GM04503 (cell line): ENCODE data around the gene SLC30A2.

Experiments
- DNase-seq: peaks from one replicate; pipeline ENCODE4 v3.0.0-alpha.2; 2012; ENCODE audit warnings: low read depth

SLC30A2 gene

DNA sequence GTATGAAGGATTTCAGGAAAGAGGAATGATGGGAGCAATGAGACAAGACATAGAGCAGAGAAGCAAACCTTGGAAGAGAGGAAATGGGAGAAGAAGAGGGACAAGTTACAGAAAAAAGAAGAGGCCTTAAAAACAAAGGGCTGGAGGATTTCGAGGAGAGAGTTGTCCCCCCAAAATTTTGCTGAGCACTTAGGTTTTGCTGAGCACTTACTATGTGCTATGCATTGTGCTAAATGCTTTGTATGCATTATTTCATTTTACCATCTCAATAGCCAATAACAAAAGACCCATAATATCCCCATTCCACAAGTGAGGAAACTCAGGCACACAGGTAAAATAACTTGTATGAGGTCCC is 24.0 kb upstream of the SLC30A2 start:
- no peak for DNase-seq

DNA sequence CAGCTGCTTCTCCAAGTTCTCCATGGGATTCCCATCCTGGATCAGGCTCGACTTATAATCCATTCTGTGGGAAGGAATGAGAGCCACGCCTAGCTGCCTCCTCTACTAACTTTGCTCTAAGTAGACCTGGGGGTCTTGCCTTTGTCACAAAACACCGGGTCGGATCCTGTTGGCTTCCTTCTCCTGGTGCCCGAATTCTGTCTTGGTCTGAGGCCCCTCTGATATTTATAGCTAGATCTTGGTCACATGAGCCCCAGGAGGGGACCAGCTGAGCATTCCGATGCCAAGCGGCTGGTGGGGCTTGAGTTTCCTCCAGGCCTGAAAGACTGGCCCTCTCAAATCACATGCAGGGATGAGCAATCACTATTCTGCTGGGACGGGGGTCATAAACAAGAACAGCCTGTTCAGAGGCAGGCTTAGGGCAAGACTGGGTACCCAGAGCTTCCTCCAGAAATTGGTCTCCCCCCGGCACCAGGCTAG is 21.6 kb upstream of the SLC30A2 start, which contains the start of gene TRIM63:
Gene TRIM63 (minus strand): TSS at position 199 of the 480 bp plus-strand sequence. CDS start 136 bp downstream, at position 63.
- no peak for DNase-seq

DNA sequence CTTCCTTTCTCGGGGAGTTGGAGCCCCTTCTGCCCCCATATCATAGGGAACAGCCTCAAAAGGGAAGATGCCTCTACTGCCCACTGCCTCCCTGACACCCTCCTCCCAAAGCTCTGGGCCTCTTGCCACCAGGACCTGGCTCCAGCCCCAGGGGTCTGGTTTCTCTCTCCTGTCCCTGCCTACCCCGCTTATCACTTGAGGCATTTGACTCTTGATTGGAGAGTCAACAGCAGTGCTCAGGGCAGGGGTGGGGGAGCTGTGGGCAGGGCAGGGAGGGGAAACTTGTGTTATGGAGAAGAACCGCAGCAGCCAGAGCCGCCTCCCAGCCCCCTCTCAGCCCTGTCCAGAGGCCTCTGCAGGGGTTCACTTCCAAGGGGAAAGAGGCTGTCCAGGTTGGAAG is 20.9 kb upstream of the SLC30A2 start:
- no peak for DNase-seq

DNA sequence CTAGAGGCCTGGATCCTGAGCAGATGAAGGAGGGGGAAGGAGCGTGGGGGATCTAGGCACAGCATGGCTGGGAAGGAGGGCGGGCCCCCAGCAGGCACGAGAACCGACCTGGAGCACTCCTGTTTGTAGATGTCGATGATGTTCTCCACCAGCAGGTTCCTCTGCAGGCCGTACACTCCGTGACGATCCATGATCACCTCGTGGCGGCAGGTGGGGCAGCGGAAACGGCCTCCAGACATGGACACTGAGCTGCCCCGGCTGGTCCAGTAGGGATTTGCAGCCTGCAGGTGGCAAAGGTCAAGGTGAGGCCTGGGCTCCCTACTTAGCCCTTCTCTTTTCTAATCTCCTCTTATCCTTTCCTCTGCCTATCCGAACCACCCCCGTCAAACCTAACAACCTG is 20.2 kb upstream of the SLC30A2 start:
- DNase-seq, result no peak

DNA sequence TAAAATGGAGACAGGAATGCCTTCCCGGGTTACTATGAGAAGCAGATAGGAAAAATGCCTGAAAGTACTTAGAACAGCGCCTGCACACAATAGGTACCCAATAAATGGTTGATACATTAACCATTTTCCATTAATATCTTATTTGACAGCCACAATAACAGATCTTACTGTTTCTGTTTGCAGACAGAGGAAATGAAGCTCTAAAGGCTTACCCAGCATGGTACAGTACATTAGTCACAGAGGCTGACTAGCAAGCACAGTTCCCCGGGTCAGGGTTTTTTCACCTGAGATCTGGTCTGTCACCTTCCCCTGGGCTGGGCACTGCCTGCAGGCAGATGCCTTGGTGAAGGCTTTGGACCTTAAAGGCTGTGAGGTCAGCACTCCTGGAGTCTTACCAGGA is 18.6 kb upstream of the SLC30A2 start:
- no peak for DNase-seq

DNA sequence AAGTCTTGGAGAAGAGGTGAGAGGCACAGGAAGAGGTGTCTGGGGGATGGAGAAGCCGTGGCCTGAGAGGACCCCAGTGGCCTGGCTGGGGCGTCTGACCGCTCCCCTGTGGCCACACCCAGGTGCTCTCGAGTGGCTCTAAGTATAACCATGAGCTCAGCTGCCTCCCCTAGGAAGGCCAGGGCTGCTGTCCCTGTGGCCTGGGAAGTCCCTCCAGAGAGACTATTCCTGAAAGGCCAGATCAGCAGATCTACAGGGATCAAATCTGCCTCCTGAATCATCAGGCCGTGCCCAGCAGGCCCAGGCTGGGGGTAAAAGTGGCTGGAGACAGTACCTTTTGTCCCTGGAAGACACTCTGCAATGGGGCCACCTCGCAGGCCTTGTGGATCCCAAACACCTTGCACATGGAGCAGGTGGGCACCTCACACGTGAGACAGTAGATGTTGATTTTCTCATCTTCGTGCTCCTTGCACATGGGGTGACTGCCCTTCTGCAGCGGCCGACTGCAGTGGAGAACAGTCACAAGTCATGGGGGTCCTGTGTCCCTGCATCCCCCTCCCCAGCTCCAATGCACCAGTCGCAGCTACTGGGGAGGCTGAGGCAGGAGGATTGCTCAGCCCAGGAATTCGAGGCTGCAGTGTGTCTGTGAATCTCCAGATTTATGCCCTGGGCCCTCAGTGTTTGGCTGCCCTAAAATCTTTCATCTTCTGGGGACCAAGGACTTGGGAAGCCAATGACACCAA is 15.1 kb upstream of the SLC30A2 start:
- DNase-seq, result no peak

DNA sequence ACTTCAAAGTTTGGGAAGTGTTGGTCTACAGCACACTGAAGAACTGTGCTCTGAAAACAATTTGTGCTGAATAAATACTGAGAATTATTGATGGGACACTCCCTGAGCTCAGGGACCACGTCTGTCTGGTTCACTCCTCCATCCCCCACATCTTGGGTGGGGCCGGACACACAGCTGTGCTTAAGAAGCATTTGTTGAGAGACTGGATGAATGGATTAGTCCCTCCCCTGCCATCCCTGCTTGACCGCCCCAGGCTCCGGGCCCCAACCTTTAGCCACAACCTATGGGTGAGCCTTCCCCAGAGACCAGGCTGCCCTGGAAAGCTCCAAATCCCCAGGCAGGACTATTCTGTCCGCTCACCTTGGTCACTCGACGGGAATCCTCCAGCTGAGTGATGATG is 14.0 kb upstream of the SLC30A2 start:
- no peak for DNase-seq

DNA sequence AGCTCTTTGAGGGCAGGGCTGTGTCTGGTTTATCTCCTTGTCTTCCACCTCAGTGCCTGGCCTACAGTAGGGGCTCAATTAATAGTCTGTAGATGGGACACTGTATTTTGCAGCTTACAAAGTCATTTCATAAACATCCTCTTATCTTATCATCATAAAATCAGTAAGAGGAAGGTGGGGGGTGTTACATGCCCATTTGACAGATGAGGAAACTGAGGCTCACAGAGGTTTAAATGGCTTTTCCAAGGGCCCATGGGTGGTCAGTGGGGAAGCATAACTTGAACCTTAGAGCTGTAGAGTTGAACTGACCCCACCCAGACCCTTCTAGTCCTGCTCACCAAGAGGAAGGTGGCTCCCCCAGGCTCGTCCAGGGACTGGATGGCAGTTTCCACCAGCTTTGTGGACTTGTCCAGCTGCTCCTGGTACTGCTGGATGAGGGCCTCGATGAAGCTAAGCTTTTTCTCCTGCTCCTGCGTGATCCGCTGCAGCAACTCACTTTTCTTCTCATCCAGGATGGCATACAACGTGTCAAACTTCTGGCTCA is 12.2 kb upstream of the SLC30A2 start:
- no peak for DNase-seq

DNA sequence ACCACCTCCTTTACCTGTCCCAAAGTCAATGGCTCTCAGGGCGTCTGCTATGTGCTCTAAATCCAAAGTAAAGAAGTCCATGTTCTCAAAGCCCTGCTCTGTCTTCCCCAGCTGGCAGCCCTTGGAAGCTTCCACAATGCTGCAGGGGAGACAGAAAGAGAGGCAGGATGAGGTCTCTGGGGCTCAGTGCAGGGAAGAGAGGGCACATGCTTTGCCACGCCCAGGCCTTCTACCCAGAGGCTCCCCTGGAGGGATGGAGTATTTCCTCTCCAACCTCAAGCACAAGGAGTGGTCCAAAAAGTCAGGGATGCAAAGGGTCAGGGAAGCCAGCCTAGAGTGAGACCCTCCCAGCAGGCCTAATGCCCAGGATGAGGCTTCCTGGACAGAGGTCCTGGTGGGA is 11.3 kb upstream of the SLC30A2 start:
- no peak for DNase-seq

DNA sequence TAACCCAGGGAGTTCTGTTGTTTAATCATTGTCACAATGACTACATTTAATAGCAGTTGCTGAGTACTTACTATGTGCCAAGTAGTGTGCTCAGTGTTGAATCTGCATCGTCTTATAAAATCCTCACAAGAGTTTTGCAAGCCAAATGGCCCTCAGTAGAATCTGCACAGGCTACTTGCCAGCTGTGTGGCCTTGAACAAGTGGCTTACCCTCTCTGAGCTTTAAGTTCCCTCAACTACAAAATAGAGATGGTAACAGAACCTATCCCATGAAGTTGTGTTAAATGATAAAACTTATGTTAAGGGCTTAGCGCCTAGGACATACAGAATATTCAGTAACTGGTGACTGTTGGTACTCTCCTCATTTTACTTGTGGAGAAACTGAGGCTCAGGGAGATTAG is 9.1 kb upstream of the SLC30A2 start:
- DNase-seq, result no peak

DNA sequence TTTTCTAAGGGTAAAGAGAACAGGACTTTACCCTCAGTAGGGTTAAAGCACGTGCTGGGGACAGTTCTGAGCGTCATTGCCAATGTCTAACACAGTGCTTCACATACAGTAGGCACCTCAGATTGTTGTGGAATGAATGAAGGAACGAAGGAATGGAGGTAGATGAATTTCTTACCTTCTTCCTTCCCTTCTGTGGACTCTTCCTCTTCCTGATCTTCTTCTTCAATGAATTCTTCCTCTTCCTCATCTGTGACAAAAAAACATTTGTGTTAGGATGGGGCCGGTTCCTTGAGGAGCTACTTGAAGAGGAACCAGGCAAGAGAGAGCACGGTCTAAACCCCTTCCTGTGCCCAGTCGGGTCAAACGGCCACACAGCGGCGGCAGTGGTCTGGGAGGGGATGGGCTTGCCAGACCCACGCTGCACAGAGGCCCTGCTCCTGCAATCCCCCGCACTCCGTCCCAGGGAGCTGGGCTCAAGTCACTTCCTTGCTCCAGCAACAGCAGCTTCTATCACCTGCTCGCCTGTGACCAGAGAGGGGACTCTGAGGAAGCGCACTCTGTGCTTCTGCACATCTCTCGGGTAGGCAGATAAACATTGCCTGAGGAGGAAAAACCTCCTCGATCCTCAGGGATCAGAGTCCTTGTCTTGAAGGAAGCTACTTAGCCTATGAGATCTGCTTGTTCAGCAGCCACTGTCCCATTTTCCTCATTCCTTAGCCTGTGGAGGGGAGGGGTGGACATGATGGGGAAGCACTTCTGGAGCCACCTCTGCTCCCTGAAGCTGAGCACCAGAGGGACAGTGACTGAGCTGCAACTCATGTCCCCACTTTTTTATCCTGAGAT is 8.0 kb upstream of the SLC30A2 start:
- no peak for DNase-seq

DNA sequence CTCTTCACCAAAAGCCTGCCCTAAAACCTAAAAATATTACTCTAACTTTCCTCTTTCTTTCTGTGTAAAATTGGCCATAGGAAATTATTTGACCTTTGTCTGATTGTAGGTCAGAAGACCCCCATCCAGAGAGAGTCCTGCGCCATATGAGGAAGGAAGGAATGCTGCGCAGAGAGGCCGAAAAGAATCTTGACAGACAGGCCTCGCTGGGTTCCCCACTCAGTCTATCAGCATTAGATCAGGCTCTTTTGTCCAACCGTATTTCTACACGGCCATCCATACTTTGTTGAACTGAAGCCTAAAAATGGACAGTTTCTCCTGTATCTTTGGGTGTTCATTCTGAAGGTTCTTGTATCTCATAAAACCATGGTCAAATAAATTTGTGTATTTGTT is 4.3 kb upstream of the SLC30A2 start:
- no peak for DNase-seq

DNA sequence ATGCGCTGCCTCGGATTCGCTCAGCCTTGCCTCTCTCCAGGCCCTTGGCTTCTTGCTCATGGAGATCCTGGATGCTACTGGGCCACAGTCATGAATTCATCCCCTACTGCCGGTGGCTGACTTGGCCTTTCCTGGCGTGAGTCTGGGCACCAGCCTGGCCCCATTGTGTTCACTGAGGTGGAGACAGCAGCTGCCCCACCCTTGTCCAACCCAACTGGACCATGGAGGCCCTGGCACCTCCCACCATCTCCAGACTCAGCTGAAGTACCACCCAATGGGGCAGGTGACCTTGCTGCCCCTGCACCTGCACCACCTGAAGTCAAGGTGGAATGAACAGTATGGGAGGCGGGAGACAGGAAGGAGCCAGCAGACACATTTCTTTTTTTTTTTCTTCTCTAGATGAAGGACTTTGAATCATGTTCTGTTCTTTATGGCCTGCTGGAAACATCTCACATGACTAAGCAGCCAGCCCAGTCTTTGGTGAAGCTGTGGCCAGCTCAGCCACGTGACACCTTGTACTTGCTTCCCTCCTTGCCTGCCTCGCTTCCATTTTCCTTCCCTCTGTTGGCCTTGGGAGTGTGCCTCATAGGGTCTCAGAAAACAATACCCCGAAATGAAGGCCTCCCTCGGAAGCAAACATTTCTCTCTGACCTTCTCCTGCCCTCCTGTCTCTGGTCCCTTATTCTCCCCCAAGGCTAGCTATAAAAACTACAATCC is 3.8 kb upstream of the SLC30A2 start:
- DNase-seq, result no peak

DNA sequence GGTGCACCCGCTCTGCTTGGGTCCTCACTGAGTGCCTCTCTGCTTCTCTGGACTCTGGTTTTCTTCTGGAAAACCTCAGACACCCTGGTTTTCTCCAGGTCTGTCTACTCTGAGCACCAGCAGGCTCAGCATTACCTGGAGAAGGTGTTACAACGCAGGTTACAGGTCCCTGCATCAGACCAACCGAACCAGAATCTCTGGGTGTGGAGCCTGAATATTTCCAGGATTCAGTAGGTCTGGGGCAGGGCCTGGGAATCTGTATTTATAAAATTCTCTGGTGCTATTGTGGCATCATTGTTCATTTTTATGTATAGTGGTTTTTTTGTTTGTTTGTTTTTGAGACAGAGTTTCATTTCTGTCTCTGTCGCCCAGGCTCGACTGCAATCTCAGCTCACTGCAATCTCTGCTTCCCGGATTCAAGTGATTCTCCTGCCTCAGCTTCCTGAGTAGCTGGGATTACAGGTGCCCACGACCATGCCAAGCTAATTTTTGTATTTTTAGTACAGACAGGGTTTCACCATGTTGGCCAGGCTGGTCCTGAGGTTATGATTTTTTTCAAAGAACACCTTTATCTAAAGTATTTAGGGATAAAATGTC is 1.5 kb upstream of the SLC30A2 start:
- no peak for DNase-seq

DNA sequence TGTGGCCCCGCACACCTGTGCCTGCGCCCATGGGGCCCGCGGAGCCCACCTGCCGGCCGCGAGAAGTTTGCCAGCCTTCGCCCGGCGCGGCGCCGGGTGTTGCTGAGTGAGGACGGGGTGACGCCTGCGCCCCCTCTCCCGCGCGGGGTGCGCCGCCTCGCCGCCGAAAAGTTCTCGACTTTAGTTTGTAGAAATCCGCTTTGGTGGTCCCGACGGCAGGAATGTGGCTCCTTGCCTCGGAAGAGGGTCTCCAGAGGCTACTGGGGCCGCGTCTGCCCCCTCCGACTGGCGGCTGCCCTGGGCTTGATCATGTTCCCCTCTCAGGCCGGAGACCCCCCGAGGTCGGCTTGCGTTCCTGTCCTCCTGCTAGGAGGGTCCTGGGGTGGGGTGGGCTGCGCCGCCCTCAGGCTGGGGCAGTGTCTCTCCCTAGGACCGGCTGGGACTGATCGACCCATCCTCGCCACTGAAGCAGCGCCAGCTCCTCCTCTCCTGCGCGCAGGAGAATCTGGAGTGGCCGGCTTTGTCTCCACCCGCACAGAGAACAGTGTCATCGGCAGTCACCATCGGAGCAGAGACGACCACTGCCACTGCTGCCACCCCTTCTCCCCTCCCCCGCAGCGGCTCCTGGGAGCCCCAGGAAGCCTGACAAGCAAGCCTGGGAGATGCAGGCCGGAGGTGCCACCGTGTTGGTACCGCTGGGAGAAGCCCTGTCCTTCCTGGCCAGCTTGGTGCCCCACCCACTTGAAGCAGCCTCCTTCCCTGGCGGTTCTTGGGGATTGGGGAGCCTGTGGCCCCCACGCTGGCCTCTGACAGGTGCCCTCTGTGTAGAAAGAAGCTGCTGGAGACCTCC is 553 bp upstream of the SLC30A2 start:
- no peak for DNase-seq

DNA sequence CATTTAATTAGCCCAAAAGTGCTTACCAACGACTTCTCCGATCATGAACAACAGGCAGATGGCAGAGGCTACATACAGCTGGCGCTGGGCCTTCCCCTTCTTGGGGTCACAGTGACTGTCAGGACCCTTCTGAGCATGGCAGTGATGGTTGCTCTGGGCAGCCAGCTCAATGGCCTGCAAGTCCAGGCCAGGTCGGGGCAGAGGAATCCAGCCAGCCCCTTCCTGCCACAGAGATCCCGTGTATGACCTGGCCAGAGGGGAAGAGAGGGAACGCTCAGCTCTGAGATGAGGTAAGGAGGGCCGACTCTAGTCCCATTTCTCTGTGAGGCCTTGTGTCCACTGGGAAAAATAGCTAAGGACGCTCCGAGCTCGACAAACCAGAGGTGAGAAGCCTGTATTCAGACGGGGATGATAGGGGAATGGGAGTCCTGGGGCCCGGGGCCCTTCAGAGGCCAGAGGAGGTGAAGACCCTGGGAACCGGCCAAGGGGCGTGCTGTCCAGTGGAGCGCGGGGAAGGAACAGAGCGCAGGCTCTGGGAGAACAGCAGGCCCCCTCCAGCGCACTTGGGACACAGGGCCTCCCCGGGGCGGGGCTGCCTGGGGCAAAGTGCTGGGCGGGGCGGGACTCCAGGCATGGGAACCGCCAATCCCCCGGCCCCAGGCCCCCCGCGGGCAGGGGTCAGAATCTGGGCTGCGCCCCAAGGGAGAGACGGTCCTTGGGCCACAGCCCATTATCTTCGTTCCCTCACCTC is 772 bp downstream of the SLC30A2 start:
- no peak for DNase-seq

DNA sequence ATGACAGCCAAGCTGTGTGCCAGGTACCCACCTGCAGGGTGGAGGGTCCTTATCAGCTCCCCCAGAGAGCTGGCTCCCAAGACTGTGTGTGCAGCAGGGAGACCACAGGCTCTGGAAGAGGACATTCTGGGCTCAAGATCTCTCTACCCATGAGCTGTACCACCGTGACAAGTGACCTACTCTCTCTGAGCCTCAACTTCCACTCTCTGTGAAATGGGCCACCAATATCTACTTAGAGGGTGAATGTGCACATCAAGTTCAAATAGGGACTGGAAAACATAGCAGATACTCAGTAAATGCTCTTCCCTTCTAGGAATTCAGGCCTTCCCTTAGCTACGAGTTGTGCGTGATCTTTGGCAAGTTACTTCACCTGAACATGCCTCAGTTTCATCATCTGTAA is 1.5 kb downstream of the SLC30A2 start:
- DNase-seq, result no peak

DNA sequence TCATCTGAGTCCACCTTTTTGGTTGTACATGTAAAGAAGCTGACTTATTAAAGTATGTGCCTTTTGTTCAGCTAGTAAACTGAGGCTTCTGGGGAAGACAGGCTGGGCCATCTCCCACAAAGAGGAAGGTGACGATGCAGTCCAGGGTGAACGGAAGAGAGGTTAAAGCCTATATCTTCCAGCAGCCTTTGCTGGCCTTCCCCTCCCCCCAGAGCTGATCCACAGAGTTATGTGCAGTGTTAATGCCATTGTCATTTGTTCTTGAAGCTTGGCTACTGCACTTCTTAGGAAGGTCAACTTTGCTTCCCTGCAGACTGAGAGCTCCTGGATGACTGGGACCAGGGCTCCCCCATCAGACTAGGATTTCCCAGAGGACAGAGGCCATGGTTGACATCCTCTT is 2.2 kb downstream of the SLC30A2 start:
- no peak for DNase-seq

DNA sequence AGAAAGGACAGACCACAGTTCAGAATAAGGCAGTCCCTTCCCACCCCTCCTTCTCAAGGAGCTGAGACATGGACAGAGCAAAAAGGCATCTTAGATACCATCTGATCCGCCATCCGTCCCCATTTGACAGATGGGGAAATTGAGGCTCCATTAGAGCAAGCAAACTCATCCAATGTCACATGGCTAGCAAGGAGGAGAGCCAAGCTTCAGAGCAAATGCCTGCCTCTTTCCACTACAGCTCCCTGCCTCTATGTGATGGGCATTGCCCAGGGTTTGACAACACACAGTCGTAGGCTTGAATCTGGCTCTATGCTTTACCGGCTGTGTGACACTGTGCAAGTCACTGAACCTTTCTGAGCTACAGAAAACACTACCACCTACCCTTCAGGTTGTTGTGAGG is 3.9 kb downstream of the SLC30A2 start:
- DNase-seq, result no peak

DNA sequence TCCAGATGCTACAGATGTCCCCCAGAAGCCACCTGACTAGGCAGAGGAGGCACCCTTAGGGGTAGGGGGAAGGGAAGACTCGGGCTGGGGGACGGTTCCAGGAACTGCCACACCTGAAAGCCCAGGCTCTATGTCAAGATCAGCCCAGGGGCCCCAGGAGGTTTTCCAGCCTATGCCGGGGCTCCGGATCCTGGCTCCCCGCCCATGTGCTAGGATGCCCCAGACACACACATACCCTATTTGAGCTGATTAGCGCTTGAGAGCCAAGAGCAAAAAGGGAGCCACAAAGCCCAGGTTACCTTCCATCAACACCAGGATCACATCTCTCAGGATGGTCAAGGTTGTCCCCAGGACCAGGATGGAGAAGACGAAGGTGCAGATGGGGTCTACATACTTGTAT is 4.5 kb downstream of the SLC30A2 start:
- DNase-seq, result no peak
